CD4-positive, alpha-beta T cell (primary cell): ENCODE measurements around the gene APLP2. TPM values are rescaled to one million over a fixed set of nuclear protein-coding genes. Genes with fewer than 3 reads are reported as not detected.

Experiments used
- ATAC-seq: fragments of 200-7000 bp; cut with Tn5 transposase; one replicate; pipeline ENCODE4 v1.10.0; 2022; ENCODE audit warnings: mild to moderate bottlenecking; ENCODE audit not compliant: poor library complexity
- CTCF ChIA-PET: fragments of 350-600 bp; sonication (Branson Sonifier 250); formaldehyde crosslinking; loops from one replicate; lab custom pipeline; 2021; ENCODE audit warnings: antibody characterized with exemption, inconsistent platforms; lab: Charles Lee
- POLR2A ChIA-PET: fragments of 350-600 bp; sonication (Branson Sonifier 250); formaldehyde crosslinking; loops from one replicate; lab custom pipeline; 2021; ENCODE audit warnings: antibody characterized with exemption, inconsistent platforms; lab: Charles Lee
- DNase-seq, 14 experiments: peaks; one replicate each; pipeline ENCODE4 v3.0.0-alpha.2; 2013 to 2020; ENCODE audit warnings: mixed read lengths in 2 of 14
- H3K27ac ChIP-seq, 2 donors: one replicate each; pipeline versions ENCODE4 v1.5.1 to v1.7.0; 2013; ENCODE audit warnings: low read length in 2 of 2, low read depth in 1 of 2, mild to moderate bottlenecking in 1 of 2
- H3K27me3 ChIP-seq, 2 experiments: 1 replicate in 1 of 2; 2 replicates in 1 of 2; pipeline versions ENCODE4 v1.6.1 to v1.7.0; 2013; ENCODE audit warnings: low read length in 2 of 2, control low read depth in 1 of 2, mild to moderate bottlenecking in 1 of 2, moderate library complexity in 1 of 2; ENCODE audit not compliant: insufficient read depth in 2 of 2, control insufficient read depth in 1 of 2
- H3K36me3 ChIP-seq: one replicate; pipeline ENCODE4 v1.6.1; 2013; ENCODE audit warnings: low read length, control low read depth; ENCODE audit not compliant: insufficient read depth
- H3K4me1 ChIP-seq: one replicate; pipeline ENCODE4 v1.6.1; 2013; ENCODE audit warnings: low read length, control low read depth; ENCODE audit not compliant: insufficient read depth
- H3K4me3 ChIP-seq: one replicate; pipeline ENCODE4 v1.5.1; 2013; ENCODE audit warnings: mild to moderate bottlenecking, low read length, moderate library complexity
- H3K9me3 ChIP-seq, 2 experiments: 1 replicate in 1 of 2; 2 replicates in 1 of 2; pipeline versions ENCODE4 v1.6.1 to v1.7.0; 2013; ENCODE audit warnings: low read length in 2 of 2, mild to moderate bottlenecking in 2 of 2, control low read depth in 1 of 2, moderate library complexity in 1 of 2; ENCODE audit not compliant: control insufficient read depth in 1 of 2, insufficient read depth in 1 of 2
- H3K27ac Mint-ChIP-seq: one replicate; pipeline ENCODE4 v1.8.0; 2020; ENCODE audit warnings: mixed read lengths
- H3K27me3 Mint-ChIP-seq: one replicate; pipeline ENCODE4 v1.8.0; 2021; ENCODE audit warnings: mixed read lengths
- H3K36me3 Mint-ChIP-seq: one replicate; pipeline ENCODE4 v1.8.0; 2021; ENCODE audit warnings: low read depth, mixed read lengths
- H3K4me1 Mint-ChIP-seq: one replicate; pipeline ENCODE4 v1.8.0; 2021; ENCODE audit warnings: low read depth, mixed read lengths
- H3K4me3 Mint-ChIP-seq: one replicate; pipeline ENCODE4 v1.8.0; 2020; ENCODE audit warnings: mild to moderate bottlenecking, mixed read lengths
- H3K9me3 Mint-ChIP-seq: one replicate; pipeline ENCODE4 v1.8.0; 2020; ENCODE audit warnings: mixed read lengths
- intact Hi-C, 2 experiments: fragments of 100-400 bp; cut with DNase I in 1 of 2; cut with micrococcal nuclease in 1 of 2; formaldehyde crosslinking; loops; one replicate each; pipeline versions ENCODE4 v1.15.1 to v1.9.0; 2023 to 2025; cut with DNase I, micrococcal nuclease
- total RNA-seq, 174 experiments: library from RNA in 2 of 174; stranded (reverse) in 2 of 174; gene quantifications; one replicate each; pipeline ENCODE4 v1.2.3 and lab custom pipeline; 2021 to 2026
- TF ChIP-seq, protein P1 (sequence below): fragments of 200-600 bp; IDR thresholded peaks from one replicate; pipeline ENCODE4 v1.8.0; 2022; ENCODE audit warnings: antibody characterized with exemption, mild to moderate bottlenecking

The APLP2 gene
- total RNA-seq, 2 experiments from 2014 or later = 28.8 to 29.5 TPM

DNA sequence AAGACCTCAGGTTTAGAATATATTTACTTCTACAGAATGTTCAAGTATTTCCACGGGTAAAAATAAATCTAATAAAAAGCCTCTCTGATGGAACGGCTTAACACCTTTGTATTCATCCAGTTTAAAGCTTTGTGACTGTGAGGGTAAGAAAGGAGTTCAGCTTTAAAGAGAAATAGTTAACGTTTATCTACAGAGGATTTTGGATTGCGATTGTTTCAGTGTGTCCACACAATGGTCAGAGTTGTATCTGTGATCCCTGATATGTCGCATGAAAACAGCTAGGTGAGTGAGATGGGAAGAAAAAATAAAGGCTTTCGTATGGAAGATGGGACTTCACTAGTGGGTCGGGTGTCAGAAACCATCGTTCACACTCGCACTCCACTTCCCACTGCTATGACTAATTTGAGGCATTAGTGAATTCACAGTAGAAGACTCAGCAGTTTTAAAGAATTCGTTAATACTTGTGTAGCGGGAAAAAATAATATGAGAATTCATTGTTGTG, 1.6 kb downstream of the APLP2 start:
- no peaks in the 10 kb centered on the region for H3K27me3 ChIP-seq
- ChIA-PET CTCF (interaction anchor here (0.7 to 1.4 kb wide), 5 partner anchors 61 to 173 kb away, joined by 3 to 5 read pairs (median 3); partner anchors contain the start of gene PRDM10), POLR2A (interaction anchor here (1.0 to 3.6 kb wide), 2 partner anchors 69 to 217 kb away, joined by 3 to 83 read pairs; partner anchors contain the start of gene PRDM10)
- peaks cover 20% of the 10 kb centered on the region for H3K4me1 ChIP-seq
- DNase-seq (peak in 3 of 14 experiments; percentile 20 to 37 (median 36)), ATAC-seq (no peak)
- Mint-ChIP-seq H3K4me3 (peak overlapping the region; percentile 89), H3K27me3 (no peaks in the 10 kb centered on the region), H3K9me3 (no peaks in the 10 kb centered on the region), H3K4me1 (peaks cover 27% of the 10 kb centered on the region), H3K27ac (peak overlapping the region; percentile 66), H3K36me3 (peaks cover 18% of the 10 kb centered on the region)
- H3K9me3 ChIP-seq = no peaks in the 10 kb centered on the region
- H3K4me3 ChIP-seq = peak overlapping the region; percentile 56
- H3K36me3 ChIP-seq = no peaks in the 10 kb centered on the region
- H3K27ac ChIP-seq = no peak overlapping the region
- TF ChIP-seq, protein P1, sequence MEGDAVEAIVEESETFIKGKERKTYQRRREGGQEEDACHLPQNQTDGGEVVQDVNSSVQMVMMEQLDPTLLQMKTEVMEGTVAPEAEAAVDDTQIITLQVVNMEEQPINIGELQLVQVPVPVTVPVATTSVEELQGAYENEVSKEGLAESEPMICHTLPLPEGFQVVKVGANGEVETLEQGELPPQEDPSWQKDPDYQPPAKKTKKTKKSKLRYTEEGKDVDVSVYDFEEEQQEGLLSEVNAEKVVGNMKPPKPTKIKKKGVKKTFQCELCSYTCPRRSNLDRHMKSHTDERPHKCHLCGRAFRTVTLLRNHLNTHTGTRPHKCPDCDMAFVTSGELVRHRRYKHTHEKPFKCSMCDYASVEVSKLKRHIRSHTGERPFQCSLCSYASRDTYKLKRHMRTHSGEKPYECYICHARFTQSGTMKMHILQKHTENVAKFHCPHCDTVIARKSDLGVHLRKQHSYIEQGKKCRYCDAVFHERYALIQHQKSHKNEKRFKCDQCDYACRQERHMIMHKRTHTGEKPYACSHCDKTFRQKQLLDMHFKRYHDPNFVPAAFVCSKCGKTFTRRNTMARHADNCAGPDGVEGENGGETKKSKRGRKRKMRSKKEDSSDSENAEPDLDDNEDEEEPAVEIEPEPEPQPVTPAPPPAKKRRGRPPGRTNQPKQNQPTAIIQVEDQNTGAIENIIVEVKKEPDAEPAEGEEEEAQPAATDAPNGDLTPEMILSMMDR = no peak
- intact Hi-C loops = loop anchor here in 1 of 2 experiments (10.0 kb wide), 1 partner anchor 844 kb away; the partner anchor contains the start of gene SNX19

DNA sequence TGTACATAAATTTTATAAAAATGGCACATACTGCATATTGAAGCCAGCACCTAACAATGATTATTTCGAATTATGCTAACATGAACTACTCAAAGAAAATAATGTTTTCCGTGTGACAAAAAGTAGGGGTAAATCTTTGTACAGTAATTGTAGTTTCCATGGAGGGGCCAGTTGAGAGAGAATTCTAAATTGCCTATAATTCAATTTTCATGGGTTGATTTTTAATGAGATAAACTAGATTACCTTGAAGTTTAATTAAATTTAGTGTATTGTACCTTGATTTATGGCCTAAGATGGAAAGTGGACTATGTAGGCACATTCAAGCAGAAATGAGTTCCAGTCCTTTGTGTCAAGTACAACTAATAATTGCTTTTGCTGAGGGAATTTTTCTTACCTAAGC, 5.0 kb downstream of the APLP2 start:
- DNase-seq = no peak
- ATAC-seq = no peak
- ChIA-PET CTCF (no interaction called here), POLR2A (no interaction called here)
- H3K27ac Mint-ChIP-seq = no peak overlapping the region
- H3K27me3 Mint-ChIP-seq = no peaks in the 10 kb centered on the region
- H3K4me3 Mint-ChIP-seq = no peak overlapping the region
- TF ChIP-seq, protein P1 = no peak
- H3K27me3 ChIP-seq = no peaks in the 10 kb centered on the region
- H3K36me3 Mint-ChIP-seq = peaks cover 6% of the 10 kb centered on the region
- no peak overlapping the region for H3K27ac ChIP-seq
- peaks cover 17% of the 10 kb centered on the region for H3K4me1 Mint-ChIP-seq
- intact Hi-C loops = loop anchor here in 1 of 2 experiments (10.0 kb wide), 1 partner anchor 840 kb away; the partner anchor contains the start of gene SNX19
- no peak overlapping the region for H3K4me3 ChIP-seq
- peaks cover 9% of the 10 kb centered on the region for H3K4me1 ChIP-seq
- H3K9me3 ChIP-seq = no peaks in the 10 kb centered on the region
- H3K9me3 Mint-ChIP-seq = no peaks in the 10 kb centered on the region
- H3K36me3 ChIP-seq = no peaks in the 10 kb centered on the region

DNA sequence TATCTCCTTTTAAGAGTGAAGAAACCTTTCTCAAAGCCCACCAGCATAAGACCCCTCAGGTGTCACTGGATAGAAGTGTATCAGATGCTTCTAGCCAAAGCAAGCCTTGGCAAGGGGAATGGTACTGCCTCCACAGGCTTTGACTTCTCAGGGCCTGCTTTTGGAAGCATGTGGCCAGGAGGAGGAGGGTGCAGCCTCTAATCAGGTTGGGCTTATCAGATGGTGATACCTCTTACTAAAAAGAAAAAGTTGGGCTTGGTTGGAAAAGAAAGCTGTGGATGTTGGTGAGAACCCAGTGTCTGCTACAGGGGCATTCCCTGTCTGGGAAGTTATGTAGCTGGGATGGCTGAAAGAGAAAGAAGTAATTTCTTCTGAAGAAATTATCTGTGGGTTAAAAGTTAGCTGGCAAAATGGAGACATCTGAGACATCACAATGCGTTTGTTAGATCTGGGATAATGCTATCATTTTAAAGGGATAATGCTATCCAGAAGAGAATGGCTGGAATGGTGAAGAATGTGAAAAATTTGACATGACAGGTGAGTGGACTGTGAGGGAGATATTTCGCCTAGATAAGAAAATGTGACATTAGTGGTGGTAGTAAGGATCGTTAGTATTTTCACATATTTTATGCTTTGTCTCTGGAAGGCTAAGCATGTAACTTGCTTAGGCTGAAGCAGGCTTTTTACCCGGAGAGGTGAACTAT, 7.2 kb downstream of the APLP2 start:
- H3K4me1 ChIP-seq = peaks cover 1% of the 10 kb centered on the region
- Mint-ChIP-seq H3K27ac (no peak overlapping the region), H3K4me1 (peaks cover 4% of the 10 kb centered on the region), H3K27me3 (no peaks in the 10 kb centered on the region), H3K9me3 (no peaks in the 10 kb centered on the region), H3K36me3 (no peaks in the 10 kb centered on the region), H3K4me3 (no peak overlapping the region)
- no peak overlapping the region for H3K27ac ChIP-seq
- ATAC-seq (no peak), DNase-seq (no peak)
- intact Hi-C loops = loop anchor here in 1 of 2 experiments (10.0 kb wide), 1 partner anchor 838 kb away; the partner anchor contains the start of gene SNX19
- CTCF ChIA-PET = interaction anchor here (1.2 kb wide), 1 partner anchor 85 kb away, joined by 3 read pairs; no protein-coding TSS in a partner anchor
- POLR2A ChIA-PET = no interaction called here
- H3K4me3 ChIP-seq = no peak overlapping the region
- no peaks in the 10 kb centered on the region for H3K36me3 ChIP-seq
- H3K9me3 ChIP-seq = no peaks in the 10 kb centered on the region
- H3K27me3 ChIP-seq = no peaks in the 10 kb centered on the region
- TF ChIP-seq, protein P1 = no peak
